K562 (cell line): Measurements from ENCODE around the gene RNF213. TPM values are rescaled to one million over a fixed set of nuclear protein-coding genes. Genes with fewer than 3 reads are reported as not detected.

Source experiments
- CBFA2T3 ChIP-seq: fragments of 450-650 bp; IDR thresholded peaks from 2 replicates; pipeline ENCODE4 v1.6.1; 2017
- E2F6 ChIP-seq, 2 experiments: IDR thresholded peaks; 2 replicates each; pipeline ENCODE4 v1.6.1; 2011; ENCODE audit warnings: borderline replicate concordance in 1 of 2, control low read depth in 1 of 2, low read depth in 1 of 2, low read length in 1 of 2, mild to moderate bottlenecking in 1 of 2, mixed read lengths in 1 of 2, moderate library complexity in 1 of 2; ENCODE audit not compliant: insufficient read depth in 1 of 2, insufficient read length in 1 of 2, poor library complexity in 1 of 2, severe bottlenecking in 1 of 2; ENCODE audit errors: extremely low read depth in 1 of 2
- E2F8 ChIP-seq: fragments of 450-650 bp; IDR thresholded peaks from 2 replicates; pipeline ENCODE4 v1.7.1; 2018; ENCODE audit warnings: mild to moderate bottlenecking, low read depth; ENCODE audit not compliant: partially characterized antibody
- GTF2F1 ChIP-seq: IDR thresholded peaks from 2 replicates; pipeline ENCODE4 v1.6.1; 2011; ENCODE audit warnings: low read depth, low read length, improper control_type of control experiment
- ILK ChIP-seq: fragments of 450-650 bp; IDR thresholded peaks from 2 replicates; pipeline ENCODE4 v1.6.1; 2016; ENCODE audit warnings: missing genetic modification characterization, low read depth, mild to moderate bottlenecking, missing compliant biosample characterization, moderate library complexity, borderline replicate concordance
- KDM4B ChIP-seq, 2 experiments: fragments of 450-650 bp in 1 of 2; sonication (generic) in 1 of 2; IDR thresholded peaks; 2 replicates each; pipeline ENCODE4 v1.6.1; 2016 to 2017; ENCODE audit warnings: borderline replicate concordance in 2 of 2, antibody characterized with exemption in 1 of 2, low read depth in 1 of 2, mild to moderate bottlenecking in 1 of 2
- MCM5 ChIP-seq: fragments of 450-650 bp; IDR thresholded peaks from 2 replicates; pipeline ENCODE4 v1.6.1; 2016; ENCODE audit warnings: low read depth
- MEF2D ChIP-seq: conservative IDR thresholded peaks from 2 replicates; pipeline ENCODE4 v1.6.1; 2016; ENCODE audit warnings: low read depth, missing genetic modification characterization, missing compliant biosample characterization
- PREB ChIP-seq: sonication (generic); formaldehyde crosslinking; IDR thresholded peaks from 2 replicates; pipeline ENCODE4 v1.8.1; 2023; ENCODE audit warnings: mild to moderate bottlenecking, missing genetic modification reagents
- RFX1 ChIP-seq: fragments of 450-650 bp; IDR thresholded peaks from 2 replicates; pipeline ENCODE4 v1.6.1; 2016; ENCODE audit warnings: mild to moderate bottlenecking, moderate library complexity
- SMAD1 ChIP-seq: fragments of 150-350 bp; IDR thresholded peaks from 2 replicates; pipeline ENCODE4 v1.6.1; 2014; ENCODE audit warnings: low read length, low read depth; ENCODE audit not compliant: partially characterized antibody
- TCFL5 ChIP-seq: fragments of 250-450 bp; sonication (Bioruptor Pico); conservative IDR thresholded peaks from 2 replicates; pipeline ENCODE4 v1.6.1; 2021; ENCODE audit warnings: mild to moderate bottlenecking, moderate library complexity, matching md5 sums
- TFE3 ChIP-seq: fragments of 450-650 bp; formaldehyde crosslinking; IDR thresholded peaks from 2 replicates; pipeline ENCODE4 v1.4.0; 2020; ENCODE audit warnings: mild to moderate bottlenecking, mixed read lengths
- TRIM24 ChIP-seq, 2 experiments: fragments of 450-650 bp; IDR thresholded peaks; 2 replicates each; pipeline ENCODE4 v1.6.1; 2016
- TRIM25 ChIP-seq: fragments of 450-650 bp; IDR thresholded peaks from 2 replicates; pipeline ENCODE4 v1.7.0; 2016; ENCODE audit warnings: borderline replicate concordance
- TRIM28 ChIP-seq: fragments of 450-650 bp; IDR thresholded peaks from 2 replicates; pipeline ENCODE4 v1.6.1; 2017
- ZBTB8A ChIP-seq: fragments of 450-650 bp; IDR thresholded peaks from 2 replicates; pipeline ENCODE4 v1.6.1; 2018; ENCODE audit warnings: mild to moderate bottlenecking, moderate library complexity; ENCODE audit not compliant: partially characterized antibody
- ZNF707 ChIP-seq: fragments of 250-450 bp; sonication (Bioruptor Pico); conservative IDR thresholded peaks from 2 replicates; pipeline ENCODE4 v1.8.0; 2022; ENCODE audit warnings: inconsistent platforms, mild to moderate bottlenecking, moderate library complexity
- polyA plus RNA-seq, 8 experiments: library from polyadenylated mRNA; depleted of rRNA in 4 of 8; stranded (reverse) in 5 of 8; unstranded in 3 of 8; fragments of >200 nt; fragmentation: Nextera tagmentation in 2 of 8; fragmentation: Illumina TruSeq in 1 of 8; extraction: Ambion mirVana in 2 of 8; extraction: Trizol in 1 of 8; gene quantifications; 2 replicates each; pipeline versions ENCODE4 v1.2.1 to v1.2.3, GENCODE V29; 2011 to 2014; ENCODE audit warnings: inconsistent platforms in 1 of 8, missing spikeins in 1 of 8
- total RNA-seq, 7 experiments: library from RNA; depleted of rRNA in 6 of 7; stranded (reverse); fragments of >200 nt in 6 of 7; fragmentation: Illumina TruSeq in 2 of 7; extraction: Trizol in 2 of 7; gene quantifications; 2 replicates each; pipeline versions ENCODE4 v1.2.1 to v1.2.3, GENCODE V29; 2011 to 2021; ENCODE audit warnings: low replicate concordance in 1 of 7

Gene RNF213
- total and polyA plus RNA-seq, 9 of the 15 experiments (the other 6 are each of a cell fraction or from before 2014, with no cell fraction given) = 5.3 to 33.6 (median 17.9) TPM

GRCh38 chr17:80254396-80255251 is 6.0 kb upstream of the RNF213 start (continued):
- TF ChIP-seq PREB (CRISPR knock-in tag) = no peak
- TF ChIP-seq TRIM24 (IDR thresholded peaks at IDR 0.05) = peak in 1 of 2 experiments; percentile 65; a peak in 2 of 4 replicates
- no peak for TF ChIP-seq E2F6 (IDR thresholded peaks at IDR 0.05; ENCODE audit: borderline replicate concordance in 1 of 2, extremely low read depth in 1 of 2, insufficient read depth in 1 of 2, insufficient read length in 1 of 2, low read depth in 1 of 2, low read length in 1 of 2, poor library complexity in 1 of 2, severe bottlenecking in 1 of 2)
- TF ChIP-seq TRIM28 = no peak; the same call in 1 of the 2 replicates
- TF ChIP-seq ILK (tag) = 0 out of 2 replicates have a peak, but pooled peaks have one; percentile 46
- peak; percentile 5; the same call in 1 of the 2 replicates for TF ChIP-seq TFE3 (CRISPR knock-in tag)
- TF ChIP-seq GTF2F1 = no peak
- TF ChIP-seq ZBTB8A = no peak
- no peak for TF ChIP-seq E2F8
- TF ChIP-seq TCFL5 (CRISPR knock-in tag) = peak; percentile 70; the same call in 1 of the 2 replicates
- 0 out of 2 replicates have a peak, but pooled peaks have one; percentile 59 for TF ChIP-seq ZNF707 (CRISPR knock-in tag)
- TF ChIP-seq CBFA2T3 = peak; percentile 65
- TF ChIP-seq TRIM25 = 0 out of 2 replicates have a peak, but pooled peaks have one; percentile 46
- TF ChIP-seq MEF2D (tag) = peak; percentile 74
- no peak for TF ChIP-seq KDM4B (IDR thresholded peaks at IDR 0.05; ENCODE audit: borderline replicate concordance in 2 of 2, low read depth in 1 of 2)
- no peak for TF ChIP-seq RFX1
- no peak for TF ChIP-seq MCM5
- no peak for TF ChIP-seq SMAD1
